Left ventricle myocardium inferior (tissue), 1 donor: ENCODE data around the gene ODF2. TPM values are rescaled to one million over a fixed set of nuclear protein-coding genes. Genes with fewer than 3 reads are reported as not detected.

Experiments used
- DNase-seq: peaks from one replicate; pipeline ENCODE4 v3.0.0-alpha.2; 2020
- H3K27ac ChIP-seq: fragments of 200-600 bp; replicated peaks from 2 replicates; pipeline ENCODE4 v1.8.0; 2021
- H3K27me3 ChIP-seq: fragments of 200-600 bp; 2 replicates; pipeline ENCODE4 v1.8.0; 2021; ENCODE audit warnings: low read depth
- H3K36me3 ChIP-seq: fragments of 200-600 bp; 2 replicates; pipeline ENCODE4 v1.8.0; 2021
- H3K4me1 ChIP-seq: fragments of 200-600 bp; 2 replicates; pipeline ENCODE4 v1.8.0; 2021
- H3K4me3 ChIP-seq: fragments of 200-600 bp; 2 replicates; pipeline ENCODE4 v1.8.0; 2021; ENCODE audit warnings: mild to moderate bottlenecking, moderate library complexity
- H3K9me3 ChIP-seq: fragments of 200-600 bp; replicated peaks from 2 replicates; pipeline ENCODE4 v1.8.0; 2021
- intact Hi-C: fragments of 100-400 bp; cut with micrococcal nuclease; formaldehyde crosslinking; loops from one replicate; pipeline ENCODE4 v1.11.0; 2022
- total RNA-seq: library from RNA; stranded (reverse); fragmentation: NEBNext Ultra II Directional; extraction: Animal tissue kit (Norgen Biotek cat#: 25700); gene quantifications from one replicate; pipeline ENCODE4 v1.2.1, GENCODE V29; 2021
- TF ChIP-seq, protein P1 (sequence below): fragments of 200-600 bp; IDR thresholded peaks from 2 replicates; pipeline ENCODE4 v1.8.0; 2021; ENCODE audit warnings: antibody characterized with exemption, mild to moderate bottlenecking, borderline replicate concordance
- donor health status: DM: no; HTN: yes; CAD: no; lungs with severe emphysema.

The ODF2 gene
- total RNA-seq, 1 donor from 2014 or later = 16.7 TPM

DNA sequence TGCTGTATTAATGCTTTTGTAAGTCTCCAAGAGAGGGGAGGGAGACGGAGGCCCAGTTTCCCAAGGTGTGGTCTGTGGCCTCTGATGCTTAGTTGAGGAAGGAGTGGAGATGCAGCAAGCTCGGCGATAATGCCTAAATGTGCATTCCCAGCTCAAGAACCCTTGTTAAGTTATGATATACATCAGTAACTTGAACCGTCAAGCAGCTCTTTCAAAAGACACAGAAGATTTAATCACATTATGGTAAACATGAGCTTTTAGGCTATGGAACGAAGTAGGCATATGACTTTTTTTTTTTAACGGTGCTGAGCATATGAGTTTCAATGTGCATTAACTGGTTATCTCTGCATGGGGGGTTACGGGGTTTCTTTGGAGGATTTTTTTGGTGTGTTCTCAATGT, 26.4 kb downstream of the ODF2 start:
- Histone ChIP-seq H3K27me3 (no peaks in the 10 kb centered on the region), H3K4me1 (no peaks in the 10 kb centered on the region), H3K36me3 (peaks cover 93% of the 10 kb centered on the region), H3K27ac (no peak overlapping the region), H3K9me3 (no peaks in the 10 kb centered on the region), H3K4me3 (no peak overlapping the region)
- intact Hi-C loops = no loop called here
- TF ChIP-seq, protein P1, sequence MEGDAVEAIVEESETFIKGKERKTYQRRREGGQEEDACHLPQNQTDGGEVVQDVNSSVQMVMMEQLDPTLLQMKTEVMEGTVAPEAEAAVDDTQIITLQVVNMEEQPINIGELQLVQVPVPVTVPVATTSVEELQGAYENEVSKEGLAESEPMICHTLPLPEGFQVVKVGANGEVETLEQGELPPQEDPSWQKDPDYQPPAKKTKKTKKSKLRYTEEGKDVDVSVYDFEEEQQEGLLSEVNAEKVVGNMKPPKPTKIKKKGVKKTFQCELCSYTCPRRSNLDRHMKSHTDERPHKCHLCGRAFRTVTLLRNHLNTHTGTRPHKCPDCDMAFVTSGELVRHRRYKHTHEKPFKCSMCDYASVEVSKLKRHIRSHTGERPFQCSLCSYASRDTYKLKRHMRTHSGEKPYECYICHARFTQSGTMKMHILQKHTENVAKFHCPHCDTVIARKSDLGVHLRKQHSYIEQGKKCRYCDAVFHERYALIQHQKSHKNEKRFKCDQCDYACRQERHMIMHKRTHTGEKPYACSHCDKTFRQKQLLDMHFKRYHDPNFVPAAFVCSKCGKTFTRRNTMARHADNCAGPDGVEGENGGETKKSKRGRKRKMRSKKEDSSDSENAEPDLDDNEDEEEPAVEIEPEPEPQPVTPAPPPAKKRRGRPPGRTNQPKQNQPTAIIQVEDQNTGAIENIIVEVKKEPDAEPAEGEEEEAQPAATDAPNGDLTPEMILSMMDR = no peak
- no peak for DNase-seq

DNA sequence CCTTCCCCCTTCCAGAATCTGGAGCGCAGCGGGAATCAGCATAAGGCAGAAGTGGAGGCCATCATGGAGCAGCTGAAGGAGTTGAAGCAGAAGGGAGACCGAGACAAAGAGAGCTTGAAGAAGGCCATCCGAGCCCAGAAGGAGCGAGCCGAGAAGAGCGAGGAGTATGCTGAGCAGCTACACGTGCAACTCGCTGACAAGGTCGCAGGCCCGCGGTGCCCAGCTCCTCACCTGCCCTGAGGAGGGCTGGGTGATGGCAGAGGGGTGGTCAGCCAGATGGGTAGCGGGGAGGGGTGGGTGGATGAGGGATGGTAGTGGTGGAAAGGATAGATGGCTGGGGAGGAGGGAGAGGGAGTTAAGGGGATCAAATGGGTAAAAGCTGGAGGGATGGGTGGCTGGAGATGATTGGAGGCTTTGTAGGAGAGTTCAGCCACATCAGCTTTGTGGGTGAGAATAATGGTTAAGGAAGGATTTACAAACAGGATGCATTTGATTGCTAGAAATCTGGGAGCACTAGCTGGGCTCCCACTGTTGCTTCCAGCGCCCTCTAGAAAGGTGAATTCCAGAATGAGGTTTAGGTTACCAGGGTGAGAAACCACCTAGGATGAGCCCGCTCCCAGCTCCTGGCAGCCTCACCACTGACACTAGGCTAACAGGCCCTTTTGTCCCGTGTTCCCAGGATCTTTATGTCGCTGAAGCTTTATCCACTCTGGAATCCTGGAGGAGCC, 29.0 kb downstream of the ODF2 start:
- H3K27ac ChIP-seq = no peak overlapping the region
- H3K9me3 ChIP-seq = no peaks in the 10 kb centered on the region
- no peaks in the 10 kb centered on the region for H3K27me3 ChIP-seq
- no peak for DNase-seq
- intact Hi-C loops = no loop called here
- H3K36me3 ChIP-seq = peaks cover 86% of the 10 kb centered on the region
- no peak overlapping the region for H3K4me3 ChIP-seq
- TF ChIP-seq, protein P1 = no peak
- H3K4me1 ChIP-seq = no peaks in the 10 kb centered on the region

DNA sequence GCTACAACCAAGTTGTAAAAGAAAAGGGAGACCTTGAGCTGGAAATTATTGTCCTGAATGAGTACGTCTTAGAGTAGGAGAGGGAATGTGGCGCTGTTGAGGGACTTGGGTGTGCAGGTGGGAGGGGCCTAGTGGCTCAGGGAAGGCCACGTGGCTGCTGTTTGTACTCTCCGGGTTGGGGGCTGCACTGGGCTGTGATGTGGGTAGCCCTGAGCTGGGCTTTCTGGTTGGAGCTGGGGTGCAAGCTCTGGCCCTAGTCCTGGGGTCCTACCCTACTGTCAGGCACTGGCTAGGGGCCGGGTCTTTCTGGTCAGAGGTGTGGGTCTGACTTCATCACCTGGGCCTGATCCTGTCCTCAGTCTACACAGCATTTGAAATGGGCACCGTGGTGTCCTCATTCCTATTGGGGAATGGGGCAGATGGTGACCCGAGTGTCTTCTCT, 29.6 kb downstream of the ODF2 start:
- no peaks in the 10 kb centered on the region for H3K27me3 ChIP-seq
- intact Hi-C loops = no loop called here
- H3K4me3 ChIP-seq = no peak overlapping the region
- H3K4me1 ChIP-seq = no peaks in the 10 kb centered on the region
- no peak overlapping the region for H3K27ac ChIP-seq
- no peak for DNase-seq
- TF ChIP-seq, protein P1 = no peak
- H3K36me3 ChIP-seq = peaks cover 90% of the 10 kb centered on the region
- no peaks in the 10 kb centered on the region for H3K9me3 ChIP-seq

DNA sequence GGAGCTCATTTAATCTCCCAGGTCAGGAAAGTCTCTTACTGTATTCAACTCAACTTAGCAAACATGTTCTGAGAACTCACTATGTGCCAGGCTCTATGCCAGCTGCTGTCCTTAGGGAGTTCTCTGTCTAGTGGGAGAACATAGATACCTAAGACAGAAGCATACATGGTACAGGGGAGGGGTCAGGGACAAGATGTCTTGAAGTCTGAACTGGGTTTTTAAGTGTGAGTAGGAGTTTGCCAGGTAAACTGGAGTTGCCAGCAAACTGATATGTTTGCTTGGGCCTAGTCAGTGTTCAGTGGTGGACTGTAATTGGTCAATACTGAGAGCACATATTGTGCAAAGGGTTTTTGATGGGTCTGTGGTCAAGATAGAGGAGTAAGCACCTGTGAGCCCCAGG, 30.4 kb downstream of the ODF2 start:
- Histone ChIP-seq H3K4me3 (no peak overlapping the region), H3K4me1 (no peaks in the 10 kb centered on the region), H3K27ac (no peak overlapping the region), H3K36me3 (peaks cover 90% of the 10 kb centered on the region), H3K27me3 (no peaks in the 10 kb centered on the region), H3K9me3 (no peaks in the 10 kb centered on the region)
- DNase-seq = no peak
- TF ChIP-seq, protein P1 = no peak
- intact Hi-C loops = no loop called here

DNA sequence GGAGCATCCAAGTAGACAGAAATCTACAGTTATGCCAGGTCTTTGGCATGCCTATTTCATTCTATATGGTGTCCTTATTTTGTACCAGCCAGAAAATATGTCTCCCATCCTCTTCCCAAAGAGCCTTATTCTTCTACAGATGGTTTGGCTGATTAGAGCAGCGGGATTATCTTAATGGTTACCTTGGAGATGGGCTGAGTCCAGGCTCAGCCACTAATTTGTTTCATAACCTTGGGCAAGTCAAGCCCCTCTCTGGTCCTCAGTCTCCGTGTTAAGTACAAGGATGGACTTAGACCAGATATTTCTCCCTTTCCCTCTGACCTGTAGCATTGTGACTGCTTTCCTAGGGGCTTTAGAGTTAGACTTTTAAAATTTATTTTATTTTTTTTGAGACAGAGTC, 37.6 kb downstream of the ODF2 start:
- Histone ChIP-seq H3K27me3 (no peaks in the 10 kb centered on the region), H3K4me1 (peaks cover 14% of the 10 kb centered on the region), H3K27ac (no peak overlapping the region), H3K4me3 (no peak overlapping the region), H3K36me3 (peaks cover 84% of the 10 kb centered on the region), H3K9me3 (no peaks in the 10 kb centered on the region)
- intact Hi-C loops = no loop called here
- TF ChIP-seq, protein P1 = no peak
- no peak for DNase-seq
